Measurements from ENCODE around the gene PKHD1. TPM values are rescaled to one million over a fixed set of nuclear protein-coding genes. Genes with fewer than 3 reads are reported as not detected.

PKHD1 gene
- total RNA-seq, 1 donor from 2014 or later = 0.03 TPM

- Mint-ChIP-seq H3K4me1 (ENCODE audit: unreplicated experiment) (no peaks in the 10 kb centered on the region), H3K27ac (ENCODE audit: unreplicated experiment) (no peak overlapping the region)
- no peak for DNase-seq (ENCODE audit: low spot score)
Measured at GRCh38 chr6:52116605-52116948, 29.2 kb upstream of the PKHD1 start.

GRCh38 chr6:52115891-52116604 is 28.6 kb upstream of the PKHD1 start:
- Mint-ChIP-seq H3K4me3 (ENCODE audit: unreplicated experiment) (no peak overlapping the region), H3K27ac (ENCODE audit: unreplicated experiment) (no peak overlapping the region), H3K4me1 (ENCODE audit: unreplicated experiment) (no peaks in the 10 kb centered on the region), H3K36me3 (ENCODE audit: low read depth, unreplicated experiment) (peaks cover 8% of the 10 kb centered on the region), H3K27me3 (ENCODE audit: unreplicated experiment) (peaks cover 4% of the 10 kb centered on the region), H3K9me3 (ENCODE audit: unreplicated experiment) (no peaks in the 10 kb centered on the region)
- no peak for TF ChIP-seq CTCF (IDR thresholded peaks at IDR 0.05; ENCODE audit: unreplicated experiment)
- DNase-seq (ENCODE audit: low spot score) = no peak

More at GRCh38 chr6:52116605-52116948, 29.2 kb upstream of the PKHD1 start:
- no peak for TF ChIP-seq CTCF (IDR thresholded peaks at IDR 0.05; ENCODE audit: unreplicated experiment)
- Mint-ChIP-seq H3K9me3 (ENCODE audit: unreplicated experiment) (no peaks in the 10 kb centered on the region), H3K27me3 (ENCODE audit: unreplicated experiment) (peaks cover 4% of the 10 kb centered on the region), H3K4me3 (ENCODE audit: unreplicated experiment) (no peak overlapping the region), H3K36me3 (ENCODE audit: low read depth, unreplicated experiment) (peaks cover 8% of the 10 kb centered on the region)

- no peaks in the 10 kb centered on the region for H3K9me3 Mint-ChIP-seq (ENCODE audit: unreplicated experiment)
- H3K27ac Mint-ChIP-seq (ENCODE audit: unreplicated experiment) = no peak overlapping the region
- no peak for DNase-seq (ENCODE audit: low spot score)
- H3K36me3 Mint-ChIP-seq (ENCODE audit: low read depth, unreplicated experiment) = peaks cover 8% of the 10 kb centered on the region
- no peak for TF ChIP-seq CTCF (IDR thresholded peaks at IDR 0.05; ENCODE audit: unreplicated experiment)
- H3K27me3 Mint-ChIP-seq (ENCODE audit: unreplicated experiment) = peaks cover 4% of the 10 kb centered on the region
- no peak overlapping the region for H3K4me3 Mint-ChIP-seq (ENCODE audit: unreplicated experiment)
- H3K4me1 Mint-ChIP-seq (ENCODE audit: unreplicated experiment) = no peaks in the 10 kb centered on the region
Measured at GRCh38 chr6:52115145-52115741, 27.8 kb upstream of the PKHD1 start.

- no peak overlapping the region for H3K4me3 Mint-ChIP-seq (ENCODE audit: unreplicated experiment)
- H3K36me3 Mint-ChIP-seq (ENCODE audit: low read depth, unreplicated experiment) = no peaks in the 10 kb centered on the region
- H3K4me1 Mint-ChIP-seq (ENCODE audit: unreplicated experiment) = no peaks in the 10 kb centered on the region
- no peak overlapping the region for H3K27ac Mint-ChIP-seq (ENCODE audit: unreplicated experiment)
- H3K9me3 Mint-ChIP-seq (ENCODE audit: unreplicated experiment) = no peaks in the 10 kb centered on the region
- H3K27me3 Mint-ChIP-seq (ENCODE audit: unreplicated experiment) = peaks cover 2% of the 10 kb centered on the region
- TF ChIP-seq CTCF (IDR thresholded peaks at IDR 0.05; ENCODE audit: unreplicated experiment) = no peak
- DNase-seq (ENCODE audit: low spot score) = no peak
Measured at GRCh38 chr6:52109171-52109571, 21.8 kb upstream of the PKHD1 start.

- DNase-seq (ENCODE audit: low spot score) = no peak
- Mint-ChIP-seq H3K36me3 (ENCODE audit: low read depth, unreplicated experiment) (no peaks in the 10 kb centered on the region), H3K9me3 (ENCODE audit: unreplicated experiment) (no peaks in the 10 kb centered on the region), H3K27ac (ENCODE audit: unreplicated experiment) (no peak overlapping the region), H3K4me1 (ENCODE audit: unreplicated experiment) (no peaks in the 10 kb centered on the region), H3K27me3 (ENCODE audit: unreplicated experiment) (peaks cover 2% of the 10 kb centered on the region), H3K4me3 (ENCODE audit: unreplicated experiment) (no peak overlapping the region)
- no peak for TF ChIP-seq CTCF (IDR thresholded peaks at IDR 0.05; ENCODE audit: unreplicated experiment)
Measured at GRCh38 chr6:52108128-52108527, 20.7 kb upstream of the PKHD1 start.

Measured in endothelial cell (in vitro differentiated cells).